ENCODE measurements around the gene ST7L. TPM values are rescaled to one million over a fixed set of nuclear protein-coding genes. Genes with fewer than 3 reads are reported as not detected.

The ST7L gene
- total RNA-seq, 1 donor from 2014 or later, result 35.9 TPM

DNA sequence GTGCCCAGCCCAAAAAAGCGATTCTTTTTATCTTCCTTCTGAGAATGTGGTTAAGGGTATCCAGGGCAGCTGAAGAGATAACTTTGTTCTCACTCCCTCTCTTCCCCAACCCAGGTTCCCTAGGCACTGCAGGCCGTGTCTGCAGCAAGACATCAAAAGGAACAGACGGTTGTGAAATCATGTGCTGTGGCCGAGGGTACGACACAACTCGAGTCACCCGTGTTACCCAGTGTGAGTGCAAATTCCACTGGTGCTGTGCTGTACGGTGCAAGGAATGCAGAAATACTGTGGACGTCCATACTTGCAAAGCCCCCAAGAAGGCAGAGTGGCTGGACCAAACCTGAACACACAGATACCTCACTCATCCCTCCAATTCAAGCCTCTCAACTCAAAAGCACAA lies 98.8 kb downstream of the ST7L start:
- DNase-seq (ENCODE audit: low spot score in 2 of 2) (no peak), FAIRE-seq (no peak)

DNA sequence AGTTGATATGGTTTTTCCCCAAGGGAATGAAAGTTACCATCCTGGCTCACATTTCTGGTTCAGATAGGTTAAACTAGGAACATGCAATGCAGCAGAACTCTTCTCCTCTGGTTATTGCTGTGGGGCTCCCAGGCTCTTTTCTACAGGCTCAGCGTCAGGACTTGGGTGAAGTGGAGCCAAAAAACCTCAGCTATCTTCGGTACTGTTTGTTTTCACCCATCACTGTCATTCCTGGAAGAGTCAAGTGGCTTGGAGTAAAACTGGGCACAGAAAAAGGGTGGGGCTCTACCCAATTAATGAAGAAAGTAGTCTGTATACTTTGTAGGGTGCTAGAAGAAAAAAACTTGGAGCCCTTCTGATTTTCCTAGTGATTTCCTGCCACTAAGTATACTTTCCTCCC lies 100.8 kb downstream of the ST7L start:
- no peak for DNase-seq (ENCODE audit: low spot score in 2 of 2)
- FAIRE-seq, result no peak

DNA sequence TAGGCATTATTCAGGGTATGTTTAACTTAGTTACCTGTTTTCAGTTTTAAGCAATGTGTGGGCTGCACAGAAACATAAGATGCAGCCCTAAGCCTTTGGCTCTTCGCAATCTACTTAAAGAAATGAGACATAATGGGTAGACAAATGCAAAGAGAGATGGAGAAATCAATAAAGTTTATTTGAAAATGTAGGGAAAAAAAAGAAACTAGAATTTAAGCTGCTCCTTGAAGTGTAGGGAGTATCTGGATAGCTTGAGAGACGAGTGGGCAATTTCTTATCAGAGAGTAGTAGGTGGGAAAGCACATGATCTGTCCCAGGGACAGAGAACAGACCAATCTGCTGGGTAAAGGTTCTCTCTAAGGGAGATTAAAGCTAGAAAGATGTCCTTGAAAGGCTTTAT lies 101.3 kb downstream of the ST7L start:
- FAIRE-seq, result no peak
- DNase-seq (ENCODE audit: low spot score in 2 of 2), result no peak

DNA sequence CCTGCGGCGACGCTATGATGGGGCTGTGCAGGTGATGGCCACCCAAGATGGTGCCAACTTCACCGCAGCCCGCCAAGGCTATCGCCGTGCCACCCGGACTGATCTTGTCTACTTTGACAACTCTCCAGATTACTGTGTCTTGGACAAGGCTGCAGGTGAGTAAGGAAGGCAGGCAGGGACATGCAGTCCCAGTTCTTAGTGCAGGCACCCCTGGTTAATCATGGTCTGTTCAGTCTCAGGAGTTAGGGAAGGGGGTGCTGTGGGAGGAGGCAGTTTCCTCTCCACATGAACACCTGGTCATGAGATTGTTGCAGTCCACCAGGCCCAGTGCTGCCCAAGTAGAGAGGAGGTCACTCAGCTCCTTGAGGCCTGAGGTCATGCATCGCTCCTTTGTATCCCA lies 101.7 kb downstream of the ST7L start:
- DNase-seq (ENCODE audit: low spot score in 2 of 2), result no peak
- no peak for FAIRE-seq

DNA sequence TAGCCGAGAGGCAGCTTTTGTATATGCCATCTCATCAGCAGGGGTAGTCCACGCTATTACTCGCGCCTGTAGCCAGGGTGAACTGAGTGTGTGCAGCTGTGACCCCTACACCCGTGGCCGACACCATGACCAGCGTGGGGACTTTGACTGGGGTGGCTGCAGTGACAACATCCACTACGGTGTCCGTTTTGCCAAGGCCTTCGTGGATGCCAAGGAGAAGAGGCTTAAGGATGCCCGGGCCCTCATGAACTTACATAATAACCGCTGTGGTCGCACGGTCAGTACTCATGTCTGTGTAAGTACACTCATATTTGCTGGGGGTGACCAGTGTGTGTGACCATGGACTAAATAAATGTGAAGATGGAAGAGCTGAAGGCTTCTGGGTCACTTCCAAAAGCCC lies 102.8 kb downstream of the ST7L start:
- no peak for DNase-seq (ENCODE audit: low spot score in 2 of 2)

DNA sequence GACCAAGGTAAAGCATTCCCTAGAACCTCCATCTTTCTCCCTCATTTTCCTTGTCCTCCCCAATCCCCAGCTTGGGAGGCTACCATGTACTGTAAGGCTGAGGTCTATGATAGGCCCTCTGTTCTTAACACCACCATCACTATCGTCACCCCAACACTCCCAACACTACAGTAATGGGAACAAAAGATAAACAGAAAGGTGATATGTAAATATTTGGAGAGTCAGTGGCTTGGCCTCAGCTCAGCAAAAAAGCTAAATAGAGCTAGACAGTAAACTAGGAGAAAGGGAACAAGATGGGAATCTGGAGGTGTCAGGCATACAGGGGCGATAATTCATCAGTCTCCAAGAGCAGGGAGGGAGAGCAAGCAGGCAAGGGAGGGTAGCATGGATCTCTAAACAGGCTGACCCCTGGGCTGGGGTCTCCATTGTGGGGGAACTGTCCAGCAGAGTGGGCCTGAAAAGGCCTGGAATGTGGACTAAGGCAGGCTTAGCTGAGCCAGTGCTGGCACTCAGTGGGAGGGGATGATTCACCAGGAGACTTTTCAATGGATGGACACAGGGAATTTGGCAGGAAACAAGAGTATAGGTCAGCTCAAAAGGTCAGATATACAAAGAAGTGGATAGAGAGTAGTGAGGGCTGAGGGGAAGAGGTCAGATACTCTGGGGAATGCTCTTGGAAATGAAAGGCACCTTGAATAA lies 103.5 kb downstream of the ST7L start:
- FAIRE-seq, result no peak
- DNase-seq (ENCODE audit: low spot score in 2 of 2), result no peak

More for the DNA sequence above, 102.8 kb downstream of the ST7L start:
- no peak for FAIRE-seq

DNA sequence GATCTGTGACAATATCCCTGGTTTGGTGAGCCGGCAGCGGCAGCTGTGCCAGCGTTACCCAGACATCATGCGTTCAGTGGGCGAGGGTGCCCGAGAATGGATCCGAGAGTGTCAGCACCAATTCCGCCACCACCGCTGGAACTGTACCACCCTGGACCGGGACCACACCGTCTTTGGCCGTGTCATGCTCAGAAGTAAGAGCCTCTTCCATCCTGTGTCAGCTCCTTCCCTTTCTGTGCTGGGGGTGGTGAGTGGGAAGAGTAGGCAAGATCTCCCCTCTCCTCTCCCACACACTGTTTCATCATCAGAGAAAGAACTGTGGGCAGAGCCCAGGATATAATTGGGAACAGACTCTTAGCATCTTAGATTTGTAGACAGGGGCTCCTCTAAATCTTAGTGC lies 104.0 kb downstream of the ST7L start:
- DNase-seq (ENCODE audit: low spot score in 2 of 2), result no peak
- no peak for FAIRE-seq

DNA sequence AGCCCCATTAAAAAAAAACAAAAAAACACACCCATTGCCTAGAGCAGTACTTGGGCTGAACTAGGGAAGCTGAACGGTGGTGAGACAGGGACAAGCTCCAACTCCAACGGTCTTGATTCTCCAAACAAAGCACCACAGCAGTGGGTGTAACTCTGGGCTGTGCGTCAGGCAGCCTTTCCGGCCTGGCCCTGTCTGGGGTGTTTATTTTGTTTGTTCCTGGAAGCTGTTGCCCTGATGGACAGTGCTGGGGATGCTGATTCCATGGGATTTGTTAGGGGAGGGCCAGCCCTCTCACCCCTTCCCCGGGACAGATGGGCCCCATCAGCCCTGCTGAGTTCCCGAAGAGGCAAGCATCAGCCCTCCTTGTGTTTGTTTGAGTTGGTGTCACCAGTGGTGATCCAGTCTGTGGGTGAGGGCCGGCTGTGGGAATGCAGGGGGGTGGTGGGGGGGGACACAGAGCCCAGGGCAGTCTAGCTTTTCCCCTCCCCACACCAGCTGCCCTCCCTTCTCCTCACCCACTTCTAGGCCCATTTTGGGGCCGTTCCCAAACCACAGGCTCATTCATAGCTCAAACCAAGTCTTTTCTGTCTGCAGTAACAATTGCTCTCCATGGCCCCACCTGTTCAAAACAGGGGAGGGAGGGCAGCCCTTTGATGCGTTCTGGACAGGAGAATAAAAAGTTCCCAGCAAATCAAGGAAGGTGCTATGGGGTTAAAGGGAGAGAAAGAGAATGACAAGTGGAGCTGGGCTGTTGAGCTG lies 105.7 kb downstream of the ST7L start:
- no peak for FAIRE-seq
- no peak for DNase-seq (ENCODE audit: low spot score in 2 of 2)

DNA sequence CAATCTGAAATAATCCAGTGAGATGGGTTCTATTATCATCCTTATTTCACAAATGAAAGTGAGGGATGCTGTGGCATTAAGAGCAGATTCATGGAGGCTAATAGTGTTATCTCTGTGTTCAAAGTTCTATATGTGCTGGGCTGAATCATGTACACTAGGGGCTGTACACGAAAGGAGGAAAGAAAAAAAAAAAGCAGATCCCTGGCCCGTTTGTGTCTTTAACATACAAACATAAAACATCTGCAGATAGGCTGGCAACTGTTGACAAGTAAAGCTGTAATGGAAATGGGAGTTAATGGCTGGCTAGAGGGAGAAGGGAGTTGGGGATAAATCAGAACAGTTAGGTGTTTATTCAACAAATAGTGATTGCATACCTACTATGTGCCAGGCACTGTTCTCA lies 107.0 kb downstream of the ST7L start:
- DNase-seq (ENCODE audit: low spot score in 2 of 2), result no peak

DNA sequence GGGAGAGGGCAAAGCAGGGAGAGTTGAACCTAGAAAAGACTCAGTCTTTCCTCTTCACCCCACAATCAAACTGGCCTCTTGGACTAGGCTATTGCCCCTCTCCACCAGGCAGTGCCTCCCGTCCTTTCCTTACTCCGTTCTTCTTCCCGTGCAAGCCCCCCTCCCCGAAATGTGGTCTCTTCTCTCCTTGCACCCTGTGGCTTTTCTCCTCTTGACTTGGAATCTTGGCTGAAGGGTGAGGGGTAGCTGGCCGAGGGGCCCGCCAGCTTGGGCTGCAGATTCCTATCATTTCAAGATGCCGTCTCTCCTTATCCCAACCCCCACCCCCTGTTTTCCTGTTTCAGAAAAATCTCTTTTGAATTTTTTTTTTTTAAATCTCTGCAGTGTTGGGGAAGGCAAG lies 108.6 kb downstream of the ST7L start:
- FAIRE-seq (no peak), DNase-seq (ENCODE audit: low spot score in 2 of 2) (no peak)

More for the DNA sequence above, 107.0 kb downstream of the ST7L start:
- no peak for FAIRE-seq

DNA sequence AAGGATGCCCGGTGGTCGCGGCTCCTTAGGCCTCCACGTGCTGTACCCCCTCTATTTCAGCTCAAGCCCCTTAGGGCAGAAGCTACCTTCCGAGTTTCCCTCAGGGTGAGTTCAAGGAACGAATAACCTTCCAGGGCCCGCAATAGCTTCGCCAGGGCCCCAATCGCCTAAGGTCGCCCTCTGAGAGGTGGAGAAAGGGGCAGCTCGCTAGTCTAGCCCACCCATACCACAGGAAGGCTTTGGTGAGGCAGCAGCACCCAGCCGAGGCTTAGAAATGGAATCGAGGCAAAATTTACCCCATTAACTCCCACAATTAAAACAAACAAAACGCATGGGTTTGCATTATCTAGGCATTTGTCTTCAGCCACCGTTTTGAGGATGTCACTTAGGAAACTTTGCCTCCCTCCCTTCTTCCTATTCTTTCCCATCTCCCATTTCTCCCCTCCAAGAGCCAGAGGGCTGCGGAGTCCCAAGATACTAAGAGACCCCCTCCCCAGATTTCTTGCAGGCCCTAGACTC lies 109.2 kb downstream of the ST7L start:
- FAIRE-seq (no peak), DNase-seq (ENCODE audit: low spot score in 2 of 2) (no peak)

DNA sequence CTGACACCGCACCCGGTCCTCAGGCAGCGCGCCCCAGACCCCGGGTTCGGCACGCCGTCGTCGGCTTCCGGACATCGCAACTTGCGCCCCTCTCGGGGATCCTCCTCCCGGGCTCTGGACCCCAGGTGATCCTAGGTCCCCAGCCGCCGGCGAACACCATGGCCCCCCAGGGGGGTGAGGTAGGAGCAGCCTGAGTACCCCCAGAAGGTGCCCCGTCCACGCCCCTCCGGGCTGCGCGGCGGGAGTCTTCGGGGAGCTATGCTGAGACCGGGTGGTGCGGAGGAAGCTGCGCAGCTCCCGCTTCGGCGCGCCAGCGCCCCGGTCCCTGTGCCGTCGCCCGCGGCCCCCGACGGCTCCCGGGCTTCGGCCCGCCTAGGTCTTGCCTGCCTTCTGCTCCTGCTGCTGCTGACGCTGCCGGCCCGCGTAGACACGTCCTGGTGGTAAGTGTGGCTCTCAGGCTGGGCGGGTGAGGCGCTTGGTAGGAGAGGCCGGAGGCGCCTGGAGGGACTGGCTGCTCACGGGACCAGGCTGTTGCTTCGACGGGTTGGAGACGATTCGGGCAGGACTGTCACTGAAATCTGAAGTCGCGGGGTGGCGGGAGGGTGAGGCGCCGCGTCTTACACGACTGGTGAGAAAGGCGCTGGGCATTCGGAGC lies 109.8 kb downstream of the ST7L start:
- FAIRE-seq (no peak), DNase-seq (ENCODE audit: low spot score in 2 of 2) (no peak)

DNA sequence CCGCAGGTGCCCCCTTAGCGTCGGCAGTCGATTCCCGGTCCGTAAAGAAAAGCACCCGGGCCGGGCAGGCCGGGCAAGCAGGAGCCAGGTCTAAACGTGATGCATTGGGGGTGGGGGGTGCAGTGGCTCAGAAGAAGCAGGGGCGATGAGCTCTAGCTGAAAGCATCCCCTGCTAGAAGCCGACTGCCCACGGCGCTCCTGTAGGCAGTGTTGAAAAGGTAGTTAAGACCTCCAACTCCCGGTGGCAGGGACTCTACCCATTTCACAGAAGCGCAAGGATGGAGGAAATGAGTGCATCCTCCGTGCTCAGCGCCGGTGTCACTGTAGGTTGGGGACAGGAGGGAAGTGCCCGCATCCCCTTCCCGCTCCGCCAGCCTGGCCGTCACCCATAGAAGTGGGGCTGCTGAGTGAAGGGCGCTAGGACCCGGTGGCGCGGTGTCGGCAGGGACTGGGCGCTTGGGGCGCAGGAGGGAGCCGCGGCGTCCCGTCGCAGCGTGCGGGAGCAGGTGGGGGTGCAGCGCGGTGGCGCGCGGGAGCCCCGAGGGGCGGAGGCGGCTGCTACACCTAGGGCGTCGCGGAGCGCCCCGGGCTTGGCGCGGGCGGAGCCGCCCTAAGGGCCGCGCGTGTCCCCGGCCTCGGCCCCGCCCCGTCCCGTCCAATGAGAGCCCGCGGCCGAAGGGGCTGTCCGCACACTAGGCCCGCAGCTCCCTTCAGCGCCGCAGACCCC lies 110.5 kb downstream of the ST7L start, which contains the start of gene WNT2B:
TSS of gene WNT2B (plus strand) at position 688 of the 727 bp plus-strand sequence. CDS start 298 bp downstream, outside the sequence.
- DNase-seq (ENCODE audit: low spot score in 2 of 2) (peak in 1 of 2 donors; percentile 76), FAIRE-seq (no peak)

DNA sequence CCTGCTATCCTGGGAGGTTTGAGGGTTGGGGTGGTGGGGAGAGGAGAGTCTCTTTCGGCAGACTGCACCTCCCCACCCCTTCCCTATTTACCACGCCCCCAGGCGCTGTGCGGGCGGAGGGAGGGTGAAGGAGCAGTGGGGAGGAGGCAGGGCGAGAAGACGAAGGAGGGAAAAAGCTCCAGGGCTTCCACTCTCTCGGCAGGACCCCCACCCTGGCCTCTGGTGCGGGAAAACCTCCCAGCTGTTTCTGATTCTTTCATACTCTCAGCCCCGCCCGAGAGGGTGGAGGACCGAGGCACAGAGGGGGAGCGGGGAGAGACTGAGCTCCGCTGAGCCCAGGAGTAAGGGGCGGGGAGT lies 111.0 kb downstream of the ST7L start:
- DNase-seq (ENCODE audit: low spot score in 2 of 2) (no peak), FAIRE-seq (no peak)

DNA sequence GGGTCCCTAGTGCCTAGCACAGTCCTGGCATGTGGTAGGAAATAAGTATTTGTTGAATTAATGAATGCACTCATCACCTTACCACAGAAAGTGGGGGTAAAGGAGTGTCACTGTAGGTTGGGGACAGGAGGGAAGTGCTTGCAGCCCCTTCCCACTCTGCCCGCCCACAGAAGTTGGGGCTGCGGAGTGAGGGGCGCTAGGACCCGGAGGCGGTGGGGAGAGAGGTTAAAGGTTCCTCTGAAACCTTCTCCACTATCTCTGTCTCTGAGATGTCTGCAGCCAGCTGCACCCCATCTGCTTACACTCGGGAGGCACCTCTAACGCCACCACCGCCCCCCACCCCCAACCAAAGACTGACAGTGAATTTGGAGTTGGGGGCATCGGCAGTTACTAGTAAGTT lies 111.6 kb downstream of the ST7L start:
- FAIRE-seq (no peak), DNase-seq (ENCODE audit: low spot score in 2 of 2) (no peak)

DNA sequence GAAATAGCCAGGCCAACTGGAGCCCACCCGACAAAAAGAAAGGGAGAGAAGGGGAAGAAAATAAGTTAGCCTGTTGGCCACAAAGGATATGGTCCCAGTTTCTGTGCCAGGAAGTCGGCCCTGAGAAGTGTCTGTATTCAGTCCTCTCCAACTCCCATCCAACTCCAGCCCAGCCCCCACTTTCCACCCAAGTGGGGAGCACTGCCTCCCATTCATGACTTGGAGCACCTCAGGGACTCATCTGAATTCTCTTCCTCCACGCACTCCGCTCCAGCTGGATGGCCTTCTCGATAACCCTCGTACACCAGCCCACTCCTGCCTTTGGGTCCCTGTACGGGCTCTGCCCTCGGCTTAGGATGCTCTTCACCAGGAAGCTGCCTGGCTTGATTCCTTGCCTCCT lies 112.2 kb downstream of the ST7L start:
- DNase-seq (ENCODE audit: low spot score in 2 of 2) (no peak), FAIRE-seq (no peak)

DNA sequence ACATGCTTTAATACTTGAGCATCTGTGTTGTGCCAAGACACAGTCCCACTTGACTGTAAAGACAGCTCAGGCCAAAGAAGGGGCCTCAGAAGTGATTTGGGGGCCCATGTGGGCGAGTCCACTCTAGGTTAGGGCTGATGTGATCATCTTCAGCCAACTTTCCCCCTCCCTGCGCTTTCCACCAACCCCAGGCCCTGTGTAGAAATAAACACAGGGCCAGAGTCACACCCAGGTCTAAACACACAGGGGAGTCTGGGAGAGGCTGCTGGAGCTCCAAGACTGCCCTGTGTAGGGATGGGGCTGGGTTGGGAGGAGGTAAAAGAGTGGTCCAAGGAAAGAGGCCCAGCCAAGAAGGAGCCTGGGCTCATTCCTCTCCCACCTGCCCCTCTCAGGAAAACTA lies 112.6 kb downstream of the ST7L start:
- FAIRE-seq, result no peak
- DNase-seq (ENCODE audit: low spot score in 2 of 2), result no peak

DNA sequence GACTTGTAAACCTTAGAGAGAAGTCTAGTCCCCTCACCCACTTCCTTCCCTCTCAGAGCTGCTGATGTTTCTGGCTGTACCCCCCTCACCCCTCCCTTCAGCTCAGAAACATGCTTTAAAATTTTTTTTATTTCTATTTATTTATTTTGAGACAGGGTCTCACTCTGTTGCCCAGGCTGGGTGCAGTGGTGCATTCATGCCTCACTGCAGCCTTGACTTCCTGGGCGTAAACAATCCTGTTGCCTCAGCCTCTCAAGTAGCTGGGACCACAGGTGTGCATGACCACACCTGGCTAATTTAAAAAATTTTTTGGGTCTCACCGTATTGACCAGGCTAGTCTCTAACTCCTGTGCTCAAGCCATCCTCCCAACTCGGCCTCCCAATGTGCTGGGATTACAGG lies 113.1 kb downstream of the ST7L start:
- FAIRE-seq (no peak), DNase-seq (ENCODE audit: low spot score in 2 of 2) (no peak)

DNA sequence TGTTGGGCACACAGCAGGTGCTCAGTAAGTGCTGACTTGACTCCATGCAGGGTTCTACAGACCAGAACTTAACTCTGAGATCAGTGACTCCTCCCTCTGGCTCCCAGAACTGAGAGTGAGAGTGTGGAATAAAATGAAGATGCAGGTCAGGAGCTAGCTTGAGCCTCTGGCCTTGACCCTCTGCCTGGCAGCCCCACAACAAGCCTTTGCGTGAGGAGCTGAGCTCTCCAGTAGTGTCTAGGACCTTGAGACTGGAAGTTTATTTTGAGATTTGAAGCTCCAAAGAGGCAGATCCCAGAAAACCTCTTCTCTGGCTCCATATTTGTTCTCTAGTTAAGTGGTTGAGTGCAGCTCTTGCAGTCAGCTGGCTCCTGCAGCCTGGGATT lies 113.5 kb downstream of the ST7L start:
- DNase-seq (ENCODE audit: low spot score in 2 of 2) (no peak), FAIRE-seq (no peak)

DNA sequence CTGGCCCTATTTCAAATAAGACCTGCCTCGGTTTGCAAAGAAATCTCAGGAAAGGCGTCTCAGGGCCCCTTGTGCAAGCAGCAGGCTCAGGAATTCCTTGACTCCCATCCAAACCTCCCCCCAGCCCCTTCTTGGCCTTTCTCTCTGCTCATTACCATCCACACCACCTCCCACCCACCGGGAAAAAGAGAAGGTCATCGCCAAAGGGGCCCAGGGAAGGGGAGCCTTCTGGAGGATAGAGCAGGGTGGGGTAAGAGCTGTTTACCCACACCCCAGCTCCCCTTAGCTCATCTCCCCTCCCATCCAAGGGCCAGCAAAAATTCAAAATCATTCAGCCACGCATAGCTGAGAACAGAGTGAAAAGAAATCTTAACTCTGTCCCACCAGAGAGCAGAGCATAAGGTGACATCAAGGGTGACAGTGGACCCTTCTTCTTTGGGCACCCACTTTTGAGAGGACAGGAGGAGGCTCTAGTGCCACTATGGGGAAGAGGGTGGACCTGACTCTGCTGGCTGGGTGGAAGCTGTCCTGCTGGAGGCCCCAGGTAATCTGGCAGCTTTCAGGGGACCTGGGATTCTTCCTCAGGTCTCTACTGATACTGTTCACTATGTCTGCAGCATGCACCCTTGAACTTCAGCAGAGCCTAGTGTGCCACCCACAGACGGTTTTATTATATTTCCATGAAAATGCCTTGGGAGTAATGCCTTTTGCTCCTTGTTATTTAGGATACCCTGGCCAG lies 114.1 kb downstream of the ST7L start:
- DNase-seq (ENCODE audit: low spot score in 2 of 2) (no peak), FAIRE-seq (no peak)
